HL-60 (cell line): ENCODE results near the gene SMYD2.

ENCODE experiments used
- DNase-seq, 2 experiments: peaks; one replicate each; pipeline ENCODE4 v3.0.0-alpha.2; 2010 to 2020; ENCODE audit warnings: low read depth in 1 of 2, low spot score in 1 of 2
- H3K27ac ChIP-seq: fragments of 250-450 bp; sonication (Bioruptor Pico); replicated peaks from 2 replicates; pipeline ENCODE4 v1.5.1; 2020; ENCODE audit warnings: mild to moderate bottlenecking, moderate library complexity
- H3K27me3 ChIP-seq: fragments of 250-450 bp; sonication (Bioruptor Pico); 2 replicates; pipeline ENCODE4 v1.5.1; 2021; ENCODE audit warnings: mild to moderate bottlenecking, moderate library complexity; ENCODE audit not compliant: insufficient read depth, poor library complexity, severe bottlenecking
- H3K4me3 ChIP-seq: replicated peaks from 2 replicates; pipeline ENCODE4 v1.5.1; 2011; ENCODE audit warnings: mild to moderate bottlenecking, control low read depth, low read length; ENCODE audit not compliant: insufficient read depth
- GABPA ChIP-seq: IDR thresholded peaks from 2 replicates; pipeline ENCODE4 v1.6.1; 2012; ENCODE audit warnings: low read depth
- POLR2AphosphoS5 ChIP-seq: IDR thresholded peaks from 2 replicates; pipeline ENCODE4 v1.6.1; 2012; ENCODE audit warnings: low read depth
- SPI1 ChIP-seq: IDR thresholded peaks from 2 replicates; pipeline ENCODE4 v1.6.1; 2012; ENCODE audit warnings: low read depth, mild to moderate bottlenecking, borderline replicate concordance
- TF ChIP-seq, protein P1 (sequence below): IDR thresholded peaks from one replicate; pipeline ENCODE4 v1.5.1; 2011; ENCODE audit warnings: low read length, control low read depth, inconsistent platforms; ENCODE audit not compliant: insufficient read depth
- TF ChIP-seq, protein P2 (sequence below): IDR thresholded peaks from 2 replicates; pipeline ENCODE4 v1.6.1; 2012; ENCODE audit warnings: low read depth; ENCODE audit not compliant: insufficient replicate concordance

SMYD2 gene

DNA sequence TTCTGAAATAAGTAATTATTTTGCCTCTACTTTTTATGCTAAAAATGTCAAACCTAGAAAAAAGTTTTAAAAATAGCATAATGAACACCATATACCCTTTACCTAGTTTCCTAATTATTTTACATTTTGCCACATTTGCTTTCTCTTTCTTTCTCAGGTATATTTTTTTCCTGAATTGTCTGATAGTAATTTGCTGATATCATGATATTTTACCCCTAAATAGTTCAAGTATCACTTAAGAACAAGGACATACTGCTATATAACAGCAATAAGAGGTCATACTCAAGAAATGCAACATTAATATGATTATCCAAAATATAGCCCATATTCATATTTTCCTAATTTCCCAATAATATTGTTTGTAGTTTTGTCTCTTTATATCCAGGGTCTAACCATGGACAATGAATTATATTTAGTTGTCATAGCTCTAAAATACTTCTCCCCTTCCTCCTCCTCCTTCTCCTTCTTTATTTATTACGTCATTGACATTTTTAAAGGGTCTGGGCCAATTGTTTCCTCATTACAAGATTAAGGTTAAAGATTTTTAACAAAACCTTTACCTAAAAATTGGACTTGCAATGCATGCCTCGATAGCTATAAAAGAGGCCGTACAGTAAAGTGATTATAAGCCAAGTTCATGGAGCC, 20.3 kb upstream of the SMYD2 start:
- TF ChIP-seq, protein P1, sequence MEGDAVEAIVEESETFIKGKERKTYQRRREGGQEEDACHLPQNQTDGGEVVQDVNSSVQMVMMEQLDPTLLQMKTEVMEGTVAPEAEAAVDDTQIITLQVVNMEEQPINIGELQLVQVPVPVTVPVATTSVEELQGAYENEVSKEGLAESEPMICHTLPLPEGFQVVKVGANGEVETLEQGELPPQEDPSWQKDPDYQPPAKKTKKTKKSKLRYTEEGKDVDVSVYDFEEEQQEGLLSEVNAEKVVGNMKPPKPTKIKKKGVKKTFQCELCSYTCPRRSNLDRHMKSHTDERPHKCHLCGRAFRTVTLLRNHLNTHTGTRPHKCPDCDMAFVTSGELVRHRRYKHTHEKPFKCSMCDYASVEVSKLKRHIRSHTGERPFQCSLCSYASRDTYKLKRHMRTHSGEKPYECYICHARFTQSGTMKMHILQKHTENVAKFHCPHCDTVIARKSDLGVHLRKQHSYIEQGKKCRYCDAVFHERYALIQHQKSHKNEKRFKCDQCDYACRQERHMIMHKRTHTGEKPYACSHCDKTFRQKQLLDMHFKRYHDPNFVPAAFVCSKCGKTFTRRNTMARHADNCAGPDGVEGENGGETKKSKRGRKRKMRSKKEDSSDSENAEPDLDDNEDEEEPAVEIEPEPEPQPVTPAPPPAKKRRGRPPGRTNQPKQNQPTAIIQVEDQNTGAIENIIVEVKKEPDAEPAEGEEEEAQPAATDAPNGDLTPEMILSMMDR = no peak
- TF ChIP-seq GABPA (no peak), SPI1 (no peak), POLR2AphosphoS5 (no peak)
- TF ChIP-seq, protein P2, sequence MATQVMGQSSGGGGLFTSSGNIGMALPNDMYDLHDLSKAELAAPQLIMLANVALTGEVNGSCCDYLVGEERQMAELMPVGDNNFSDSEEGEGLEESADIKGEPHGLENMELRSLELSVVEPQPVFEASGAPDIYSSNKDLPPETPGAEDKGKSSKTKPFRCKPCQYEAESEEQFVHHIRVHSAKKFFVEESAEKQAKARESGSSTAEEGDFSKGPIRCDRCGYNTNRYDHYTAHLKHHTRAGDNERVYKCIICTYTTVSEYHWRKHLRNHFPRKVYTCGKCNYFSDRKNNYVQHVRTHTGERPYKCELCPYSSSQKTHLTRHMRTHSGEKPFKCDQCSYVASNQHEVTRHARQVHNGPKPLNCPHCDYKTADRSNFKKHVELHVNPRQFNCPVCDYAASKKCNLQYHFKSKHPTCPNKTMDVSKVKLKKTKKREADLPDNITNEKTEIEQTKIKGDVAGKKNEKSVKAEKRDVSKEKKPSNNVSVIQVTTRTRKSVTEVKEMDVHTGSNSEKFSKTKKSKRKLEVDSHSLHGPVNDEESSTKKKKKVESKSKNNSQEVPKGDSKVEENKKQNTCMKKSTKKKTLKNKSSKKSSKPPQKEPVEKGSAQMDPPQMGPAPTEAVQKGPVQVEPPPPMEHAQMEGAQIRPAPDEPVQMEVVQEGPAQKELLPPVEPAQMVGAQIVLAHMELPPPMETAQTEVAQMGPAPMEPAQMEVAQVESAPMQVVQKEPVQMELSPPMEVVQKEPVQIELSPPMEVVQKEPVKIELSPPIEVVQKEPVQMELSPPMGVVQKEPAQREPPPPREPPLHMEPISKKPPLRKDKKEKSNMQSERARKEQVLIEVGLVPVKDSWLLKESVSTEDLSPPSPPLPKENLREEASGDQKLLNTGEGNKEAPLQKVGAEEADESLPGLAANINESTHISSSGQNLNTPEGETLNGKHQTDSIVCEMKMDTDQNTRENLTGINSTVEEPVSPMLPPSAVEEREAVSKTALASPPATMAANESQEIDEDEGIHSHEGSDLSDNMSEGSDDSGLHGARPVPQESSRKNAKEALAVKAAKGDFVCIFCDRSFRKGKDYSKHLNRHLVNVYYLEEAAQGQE = no peak
- H3K27me3 ChIP-seq = peaks cover 29% of the 10 kb centered on the region
- H3K4me3 ChIP-seq = no peak overlapping the region
- no peak overlapping the region for H3K27ac ChIP-seq
- no peak for DNase-seq

DNA sequence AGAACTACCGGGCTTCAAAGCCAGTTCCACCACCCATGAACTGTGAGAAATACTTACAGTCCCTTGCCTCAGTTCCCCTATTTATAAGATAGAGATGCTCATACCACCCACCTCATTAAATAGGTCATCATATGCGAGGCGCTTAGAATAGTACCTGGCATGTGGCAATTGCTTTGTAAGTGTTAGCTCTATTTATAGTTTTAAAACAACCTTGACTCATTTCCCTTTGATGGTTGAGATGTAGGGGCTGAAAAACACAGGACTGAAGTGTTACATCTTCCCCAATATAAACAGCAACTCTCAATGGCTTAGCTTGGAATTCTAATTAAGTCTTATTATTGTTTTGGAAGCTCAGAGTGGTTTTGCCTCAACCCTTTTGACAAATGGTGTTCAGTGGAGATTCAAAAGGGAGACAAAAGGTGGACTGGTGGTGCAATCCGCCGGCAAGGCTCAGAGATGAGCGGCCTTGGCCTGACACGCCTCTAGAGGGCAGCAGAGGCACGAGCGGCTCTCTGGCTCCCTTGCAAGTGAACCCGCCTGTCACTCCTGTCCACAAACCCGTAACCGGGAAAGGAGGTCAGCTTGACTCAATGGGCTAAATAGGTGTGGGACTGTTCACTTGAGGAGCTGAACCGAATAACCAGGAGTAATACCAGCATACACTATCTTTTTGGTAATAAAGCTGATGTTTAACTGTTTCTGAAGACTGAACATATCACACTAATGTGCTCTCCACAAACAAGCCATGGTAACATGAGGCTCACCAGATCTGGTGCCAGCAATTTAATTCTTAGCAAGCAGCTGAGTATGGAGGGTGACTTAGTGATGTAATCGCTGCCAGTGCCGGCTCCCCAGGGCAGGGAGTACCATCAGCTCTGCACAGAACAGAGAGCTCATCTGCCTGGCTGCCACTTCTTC, 19.5 kb upstream of the SMYD2 start:
- H3K4me3 ChIP-seq = no peak overlapping the region
- TF ChIP-seq GABPA (no peak), POLR2AphosphoS5 (no peak), SPI1 (no peak)
- TF ChIP-seq, protein P1 = peak; percentile 92
- DNase-seq = peak; percentile 33 to 76
- H3K27me3 ChIP-seq = peaks cover 32% of the 10 kb centered on the region
- no peak overlapping the region for H3K27ac ChIP-seq

DNA sequence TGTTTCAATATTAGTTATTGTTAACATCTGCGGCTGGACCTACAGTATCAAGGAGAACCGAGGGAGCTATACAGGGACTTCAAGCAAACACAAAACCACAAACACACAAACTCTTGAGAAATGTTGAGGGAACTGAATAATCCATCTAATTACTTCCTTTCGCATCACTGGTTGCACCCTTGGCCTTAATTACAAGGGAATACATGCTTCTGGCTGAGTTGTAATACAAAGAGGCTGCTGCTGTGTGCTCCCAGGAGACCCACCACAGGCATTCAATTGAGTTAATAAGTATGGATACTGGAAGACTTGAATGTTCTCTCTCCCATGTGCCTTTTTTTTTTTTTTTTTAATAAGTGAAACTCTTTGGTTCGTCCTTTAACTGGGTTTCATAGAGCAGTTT, 16.8 kb upstream of the SMYD2 start:
- TF ChIP-seq, protein P1 = no peak
- TF ChIP-seq POLR2AphosphoS5 = no peak
- TF ChIP-seq, protein P2 = no peak
- TF ChIP-seq SPI1 = no peak
- TF ChIP-seq GABPA = no peak
- no peak overlapping the region for H3K27ac ChIP-seq
- DNase-seq = no peak
- peaks cover 42% of the 10 kb centered on the region for H3K27me3 ChIP-seq
- no peak overlapping the region for H3K4me3 ChIP-seq
